IMR-90 (cell line): ENCODE results near the gene TSC22D3. TPM values are rescaled to one million over a fixed set of nuclear protein-coding genes. Genes with fewer than 3 reads are reported as not detected.

ENCODE experiments used
- ATAC-seq: fragments of 200-7000 bp; cut with Tn5 transposase; 2 replicates; pipeline ENCODE4 v1.9.1; 2020; ENCODE audit warnings: low read depth, mild to moderate bottlenecking, moderate library complexity
- BruUV-seq: library from RNA; stranded (reverse); fragments of 400-500 nt; replicated peaks from 2 replicates; lab custom pipeline; 2021; lab: Mats Ljungman, UMichigan
- CTCF ChIA-PET: fragments of 300-600 bp; formaldehyde crosslinking; extraction: SDS; loops from one replicate; lab custom pipeline; 2021; ENCODE audit warnings: antibody characterized with exemption; lab: Yijun Ruan, JAX
- POLR2A ChIA-PET: fragments of 300-600 bp; sonication (Branson Sonifier 250); formaldehyde crosslinking; loops from one replicate; lab custom pipeline; 2022; ENCODE audit warnings: antibody characterized with exemption; ENCODE audit not compliant: unreplicated experiment; lab: Charles Lee
- DNase-seq: peaks from one replicate; pipeline ENCODE4 v3.0.0; 2013
- H2AFZ ChIP-seq: replicated peaks from 2 replicates; pipeline ENCODE3; 2013; ENCODE audit warnings: low read length, mild to moderate bottlenecking; ENCODE audit not compliant: poor library complexity
- H2AK5ac ChIP-seq: 2 replicates; pipeline ENCODE4 v1.6.1; 2013; ENCODE audit warnings: low read depth, low read length, inconsistent platforms
- H2AK9ac ChIP-seq: replicated peaks from 2 replicates; pipeline ENCODE3; 2013; ENCODE audit warnings: mild to moderate bottlenecking, low read depth, low read length, moderate library complexity; ENCODE audit not compliant: poor library complexity
- H2BK120ac ChIP-seq: 2 replicates; pipeline ENCODE4 v1.6.1; 2013; ENCODE audit warnings: low read depth, low read length, inconsistent platforms
- H2BK15ac ChIP-seq: 3 replicates; pipeline ENCODE4 v1.6.1; 2013; ENCODE audit warnings: low read depth, low read length, inconsistent platforms
- H2BK20ac ChIP-seq: 2 replicates; pipeline ENCODE4 v1.6.1; 2013; ENCODE audit warnings: low read depth, mild to moderate bottlenecking, inconsistent platforms, low read length, moderate library complexity
- H2BK5ac ChIP-seq: 2 replicates; pipeline ENCODE4 v1.6.1; 2013; ENCODE audit warnings: mild to moderate bottlenecking, low read depth, low read length, inconsistent platforms; ENCODE audit not compliant: poor library complexity, severe bottlenecking
- H3K14ac ChIP-seq: replicated peaks from 2 replicates; pipeline ENCODE4 v1.6.1; 2013; ENCODE audit warnings: low read depth, low read length, inconsistent platforms
- H3K18ac ChIP-seq: 2 replicates; pipeline ENCODE4 v1.6.1; 2013; ENCODE audit warnings: low read depth, low read length, control low read depth
- H3K23ac ChIP-seq: 2 replicates; pipeline ENCODE4 v1.6.1; 2013; ENCODE audit warnings: low read depth, low read length, inconsistent platforms
- H3K27ac ChIP-seq: 2 replicates; pipeline ENCODE4 v1.5.1; 2013; ENCODE audit warnings: mild to moderate bottlenecking, control low read depth, low read length; ENCODE audit not compliant: insufficient read depth
- H3K27me3 ChIP-seq: 2 replicates; pipeline ENCODE4 v1.6.1; 2013; ENCODE audit warnings: low read length; ENCODE audit not compliant: control insufficient read depth, insufficient read depth
- H3K36me3 ChIP-seq: 2 replicates; pipeline ENCODE4 v1.6.1; 2013; ENCODE audit warnings: low read length, mixed read lengths; ENCODE audit not compliant: control insufficient read depth, insufficient read depth
- H3K4ac ChIP-seq: 2 replicates; pipeline ENCODE4 v1.6.1; 2013; ENCODE audit warnings: low read depth, low read length, inconsistent platforms
- H3K4me1 ChIP-seq: 2 replicates; pipeline ENCODE4 v1.6.1; 2013; ENCODE audit warnings: low read length, mixed read lengths; ENCODE audit not compliant: control insufficient read depth, insufficient read depth
- H3K4me2 ChIP-seq: 2 replicates; pipeline ENCODE4 v1.6.1; 2013; ENCODE audit warnings: low read depth, mild to moderate bottlenecking, control low read depth, low read length, moderate library complexity
- H3K4me3 ChIP-seq: 2 replicates; pipeline ENCODE4 v1.5.1; 2013; ENCODE audit warnings: low read depth, mild to moderate bottlenecking, control low read depth, low read length, moderate library complexity; ENCODE audit not compliant: insufficient read depth
- H3K56ac ChIP-seq: 2 replicates; pipeline ENCODE4 v1.6.1; 2013; ENCODE audit warnings: low read length, inconsistent platforms; ENCODE audit not compliant: insufficient read depth; ENCODE audit errors: extremely low read depth
- H3K79me1 ChIP-seq, 2 experiments: 2 replicates each; pipeline ENCODE4 v1.6.1; 2013; ENCODE audit warnings: low read length in 2 of 2, inconsistent platforms in 1 of 2, low read depth in 1 of 2
- H3K9ac ChIP-seq: 2 replicates; pipeline ENCODE4 v1.6.1; 2013; ENCODE audit warnings: low read depth, low read length, control low read depth
- H3K9me1 ChIP-seq: 2 replicates; pipeline ENCODE4 v1.6.1; 2013; ENCODE audit warnings: low read length, inconsistent platforms; ENCODE audit not compliant: insufficient read depth
- H3K9me3 ChIP-seq: 2 replicates; pipeline ENCODE4 v1.6.1; 2013; ENCODE audit warnings: low read length; ENCODE audit not compliant: control insufficient read depth, insufficient read depth
- H4K20me1 ChIP-seq: 2 replicates; pipeline ENCODE4 v1.6.1; 2013; ENCODE audit warnings: low read length, inconsistent platforms; ENCODE audit not compliant: insufficient read depth
- H4K5ac ChIP-seq: 2 replicates; pipeline ENCODE4 v1.6.1; 2013; ENCODE audit warnings: mild to moderate bottlenecking, low read depth, low read length, control low read depth
- H4K8ac ChIP-seq, 2 experiments: 2 replicates each; pipeline ENCODE4 v1.6.1; 2013; ENCODE audit warnings: low read depth in 2 of 2, low read length in 2 of 2, control low read depth in 1 of 2, inconsistent platforms in 1 of 2
- H4K91ac ChIP-seq: 2 replicates; pipeline ENCODE4 v1.6.1; 2013; ENCODE audit warnings: low read depth, low read length, inconsistent platforms; ENCODE audit not compliant: insufficient read depth
- BHLHE40 ChIP-seq: fragments of 150-350 bp; IDR thresholded peaks from 2 replicates; pipeline ENCODE4 v1.6.1; 2016; ENCODE audit warnings: mild to moderate bottlenecking, low read depth, low read length
- CEBPB ChIP-seq: IDR thresholded peaks from 2 replicates; pipeline ENCODE4 v1.6.1; 2012; ENCODE audit warnings: low read depth, low read length, improper control_type of control experiment
- CHD1 ChIP-seq: IDR thresholded peaks from 2 replicates; pipeline ENCODE4 v1.6.1; 2012; ENCODE audit warnings: low read depth, low read length, improper control_type of control experiment
- FOS ChIP-seq: fragments of 150-350 bp; IDR thresholded peaks from 2 replicates; pipeline ENCODE4 v1.6.1; 2016; ENCODE audit warnings: low read depth, low read length
- MAFK ChIP-seq: IDR thresholded peaks from 2 replicates; pipeline ENCODE4 v1.6.1; 2012; ENCODE audit warnings: low read depth, low read length, improper control_type of control experiment
- MAZ ChIP-seq: IDR thresholded peaks from 2 replicates; pipeline ENCODE4 v1.6.1; 2012; ENCODE audit warnings: low read depth, mild to moderate bottlenecking, low read length, improper control_type of control experiment, moderate library complexity, borderline replicate concordance
- MXI1 ChIP-seq: IDR thresholded peaks from 2 replicates; pipeline ENCODE4 v1.6.1; 2012; ENCODE audit warnings: low read depth, mild to moderate bottlenecking, low read length, moderate library complexity, borderline replicate concordance
- NFE2L2 ChIP-seq: fragments of 150-350 bp; IDR thresholded peaks from 2 replicates; pipeline ENCODE4 v1.6.1; 2016; ENCODE audit warnings: low read depth, mild to moderate bottlenecking, low read length
- POLR2A ChIP-seq: IDR thresholded peaks from 2 replicates; pipeline ENCODE4 v1.6.1; 2012; ENCODE audit warnings: mild to moderate bottlenecking, low read depth, low read length
- RAD21 ChIP-seq: IDR thresholded peaks from 2 replicates; pipeline ENCODE4 v1.6.1; 2012; ENCODE audit warnings: low read length, improper control_type of control experiment
- RCOR1 ChIP-seq: IDR thresholded peaks from 2 replicates; pipeline ENCODE4 v1.6.1; 2012; ENCODE audit warnings: mild to moderate bottlenecking, low read length, improper control_type of control experiment; ENCODE audit not compliant: insufficient replicate concordance
- RFX5 ChIP-seq: IDR thresholded peaks from 2 replicates; pipeline ENCODE4 v1.8.0; 2012; ENCODE audit warnings: low read depth, mild to moderate bottlenecking, low read length, moderate library complexity
- SMC3 ChIP-seq: fragments of 150-350 bp; IDR thresholded peaks from 2 replicates; pipeline ENCODE4 v1.6.1; 2016; ENCODE audit warnings: low read depth, mild to moderate bottlenecking, antibody characterized with exemption, low read length, moderate library complexity
- WGBS, 2 experiments: methylation state at CpG; one replicate each; pipeline versions ENCODE4 v1.1.5 to v1.1.7; 2013; ENCODE audit warnings: missing lambda C conversion rate in 2 of 2; ENCODE audit not compliant: insufficient read length in 1 of 2; ENCODE audit errors: extremely low coverage in 2 of 2; 5-methylcytosine and 5-hydroxymethylcytosine counted together
- dilution Hi-C: fragments of 300-500 bp; cut with HindIII; formaldehyde crosslinking; loops from one replicate; pipeline ENCODE4 v1.14.3; 2018; ENCODE audit warnings: low sequenced_read_pairs; ENCODE audit not compliant: unreplicated experiment
- in situ Hi-C: fragments of 300-500 bp; cut with MboI; formaldehyde crosslinking; loops from 3 replicates; pipeline ENCODE4 v1.14.3; 2019; ENCODE audit warnings: low sequenced_read_pairs, inconsistent platforms, mixed read lengths
- intact Hi-C: fragments of 100-400 bp; cut with micrococcal nuclease; formaldehyde crosslinking; loops from 2 replicates; pipeline ENCODE4 v1.10.0; 2022
- polyA plus RNA-seq, 3 experiments: library from polyadenylated mRNA; depleted of rRNA; stranded (reverse); fragments of >200 nt; gene quantifications; 2 replicates each; pipeline ENCODE4 v1.2.3, GENCODE V29; 2012; ENCODE audit warnings: low replicate concordance in 1 of 3
- total RNA-seq: library from RNA; depleted of rRNA; stranded (reverse); fragments of >200 nt; gene quantifications from 2 replicates; pipeline ENCODE4 v1.2.3, GENCODE V29; 2012
- TF ChIP-seq, protein P1 (sequence below): fragments of 150-350 bp; IDR thresholded peaks from 2 replicates; pipeline ENCODE4 v1.6.1; 2016; ENCODE audit warnings: low read depth, mild to moderate bottlenecking, low read length, moderate library complexity, borderline replicate concordance
- TF ChIP-seq, protein P2 (sequence below): fragments of 150-350 bp; IDR thresholded peaks from 2 replicates; pipeline ENCODE4 v1.6.1; 2017; ENCODE audit warnings: mild to moderate bottlenecking, antibody characterized with exemption, low read length, low read depth
- TF ChIP-seq, protein P3 (sequence below): conservative IDR thresholded peaks from 2 replicates; pipeline ENCODE4 v1.5.1; 2012; ENCODE audit warnings: mild to moderate bottlenecking, low read depth, low read length, improper control_type of control experiment

TSC22D3 gene
- total and polyA plus RNA-seq, 2 of the 4 experiments (the other 2 are of a cell fraction): 9.9 to 14.0 TPM

DNA sequence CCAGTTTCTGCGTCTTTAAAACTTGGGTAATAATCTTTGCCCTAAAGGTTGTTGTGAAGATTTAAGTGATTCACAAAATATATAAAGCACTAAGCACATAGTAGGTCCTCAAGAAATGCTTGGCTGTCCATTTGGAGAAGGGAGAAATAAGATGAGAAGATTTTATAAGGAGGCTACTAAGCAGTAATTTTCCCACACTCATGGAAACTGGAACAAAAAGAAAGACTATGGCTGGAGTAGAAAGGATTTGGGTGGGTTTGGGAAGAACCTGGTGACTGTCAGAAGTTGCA is 100.3 kb downstream of the TSC22D3 start:
- no peak for ATAC-seq
- TF ChIP-seq SMC3 (no peak), RCOR1 (no peak), RAD21 (no peak), CHD1 (no peak), MXI1 (no peak), POLR2A (no peak), RFX5 (no peak), MAZ (no peak), NFE2L2 (no peak), MAFK (no peak), BHLHE40 (no peak), FOS (no peak), CEBPB (no peak)
- TF ChIP-seq, protein P1, sequence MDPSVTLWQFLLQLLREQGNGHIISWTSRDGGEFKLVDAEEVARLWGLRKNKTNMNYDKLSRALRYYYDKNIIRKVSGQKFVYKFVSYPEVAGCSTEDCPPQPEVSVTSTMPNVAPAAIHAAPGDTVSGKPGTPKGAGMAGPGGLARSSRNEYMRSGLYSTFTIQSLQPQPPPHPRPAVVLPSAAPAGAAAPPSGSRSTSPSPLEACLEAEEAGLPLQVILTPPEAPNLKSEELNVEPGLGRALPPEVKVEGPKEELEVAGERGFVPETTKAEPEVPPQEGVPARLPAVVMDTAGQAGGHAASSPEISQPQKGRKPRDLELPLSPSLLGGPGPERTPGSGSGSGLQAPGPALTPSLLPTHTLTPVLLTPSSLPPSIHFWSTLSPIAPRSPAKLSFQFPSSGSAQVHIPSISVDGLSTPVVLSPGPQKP: no peak
- TF ChIP-seq, protein P2, sequence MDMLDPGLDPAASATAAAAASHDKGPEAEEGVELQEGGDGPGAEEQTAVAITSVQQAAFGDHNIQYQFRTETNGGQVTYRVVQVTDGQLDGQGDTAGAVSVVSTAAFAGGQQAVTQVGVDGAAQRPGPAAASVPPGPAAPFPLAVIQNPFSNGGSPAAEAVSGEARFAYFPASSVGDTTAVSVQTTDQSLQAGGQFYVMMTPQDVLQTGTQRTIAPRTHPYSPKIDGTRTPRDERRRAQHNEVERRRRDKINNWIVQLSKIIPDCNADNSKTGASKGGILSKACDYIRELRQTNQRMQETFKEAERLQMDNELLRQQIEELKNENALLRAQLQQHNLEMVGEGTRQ: no peak
- TF ChIP-seq, protein P3, sequence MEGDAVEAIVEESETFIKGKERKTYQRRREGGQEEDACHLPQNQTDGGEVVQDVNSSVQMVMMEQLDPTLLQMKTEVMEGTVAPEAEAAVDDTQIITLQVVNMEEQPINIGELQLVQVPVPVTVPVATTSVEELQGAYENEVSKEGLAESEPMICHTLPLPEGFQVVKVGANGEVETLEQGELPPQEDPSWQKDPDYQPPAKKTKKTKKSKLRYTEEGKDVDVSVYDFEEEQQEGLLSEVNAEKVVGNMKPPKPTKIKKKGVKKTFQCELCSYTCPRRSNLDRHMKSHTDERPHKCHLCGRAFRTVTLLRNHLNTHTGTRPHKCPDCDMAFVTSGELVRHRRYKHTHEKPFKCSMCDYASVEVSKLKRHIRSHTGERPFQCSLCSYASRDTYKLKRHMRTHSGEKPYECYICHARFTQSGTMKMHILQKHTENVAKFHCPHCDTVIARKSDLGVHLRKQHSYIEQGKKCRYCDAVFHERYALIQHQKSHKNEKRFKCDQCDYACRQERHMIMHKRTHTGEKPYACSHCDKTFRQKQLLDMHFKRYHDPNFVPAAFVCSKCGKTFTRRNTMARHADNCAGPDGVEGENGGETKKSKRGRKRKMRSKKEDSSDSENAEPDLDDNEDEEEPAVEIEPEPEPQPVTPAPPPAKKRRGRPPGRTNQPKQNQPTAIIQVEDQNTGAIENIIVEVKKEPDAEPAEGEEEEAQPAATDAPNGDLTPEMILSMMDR: no peak
- 0 out of 2 replicates have a peak, but pooled peaks cover 1% of the 10 kb centered on the region for H3K4me1 ChIP-seq
- no peak overlapping the region for H3K23ac ChIP-seq
- DNase-seq: no peak
- H3K9me1 ChIP-seq: no peaks in the 10 kb centered on the region
- H3K9me3 ChIP-seq: no peaks in the 10 kb centered on the region
- no peaks in the 10 kb centered on the region for H3K79me1 ChIP-seq
- no peak overlapping the region for H4K91ac ChIP-seq
- H3K27me3 ChIP-seq: peaks cover 15% of the 10 kb centered on the region
- WGBS, 2 experiments: no CpG with 5 or more reads among the region's 1 CpG
- no peak overlapping the region for H3K14ac ChIP-seq
- H3K4ac ChIP-seq: no peak overlapping the region
- no peak overlapping the region for H3K18ac ChIP-seq
- no TSS peak for BruUV-seq
- intact Hi-C loops (loop anchor here (5.0 kb wide), 1 partner anchor 102 kb away; the partner anchor contains the start of genes NCBP2L and TSC22D3), in situ Hi-C loops (loop anchor here (5.0 kb wide), 1 partner anchor 42 kb away; no protein-coding TSS in a partner anchor), dilution Hi-C loops (no loop called here)
- H3K27ac ChIP-seq: no peak overlapping the region
- no peak overlapping the region for H2BK20ac ChIP-seq
- H2BK120ac ChIP-seq: no peak overlapping the region
- no peak overlapping the region for H3K56ac ChIP-seq
- no peak overlapping the region for H2AFZ ChIP-seq
- H4K20me1 ChIP-seq: no peaks in the 10 kb centered on the region
- no peak overlapping the region for H4K8ac ChIP-seq
- ChIA-PET POLR2A (no interaction called here), CTCF (no interaction called here)
- no peak overlapping the region for H3K4me2 ChIP-seq
- H2BK15ac ChIP-seq: no peak overlapping the region
- H4K5ac ChIP-seq: no peak overlapping the region
- no peak overlapping the region for H3K9ac ChIP-seq
- H2AK5ac ChIP-seq: no peak overlapping the region
- H2BK5ac ChIP-seq: no peak overlapping the region
- no peak overlapping the region for H3K4me3 ChIP-seq
- H3K36me3 ChIP-seq: no peaks in the 10 kb centered on the region
- no peak overlapping the region for H2AK9ac ChIP-seq
